Heart right ventricle (tissue), 16 donors: ENCODE measurements around the gene TBL2. TPM values are rescaled to one million over a fixed set of nuclear protein-coding genes. Genes with fewer than 3 reads are reported as not detected.
"Not testable (repeated sequence)": the region's sequence is repeated elsewhere in the genome, so short reads cannot be mapped to it uniquely, and the experiment has no call there.

Experiments
- ATAC-seq, 8 donors: fragments of 200-7000 bp; cut with Tn5 transposase; one replicate each; pipeline ENCODE4 v1.9.1; 2020; ENCODE audit warnings: mild to moderate bottlenecking in 8 of 8, moderate library complexity in 8 of 8, moderate number of reproducible peaks in 1 of 8
- DNase-seq, 2 donors: peaks; one replicate each; pipeline ENCODE4 v3.0.0-alpha.2; 2020
- H3K27ac ChIP-seq, 10 donors: fragments of 200-600 bp; sonication (generic) in 2 of 10; one replicate each; pipeline versions ENCODE4 v1.5.0 to v1.8.0; 2020 to 2022; ENCODE audit warnings: mild to moderate bottlenecking in 3 of 10
- H3K27me3 ChIP-seq, 7 donors: fragments of 200-600 bp; one replicate each; pipeline ENCODE4 v1.8.0; 2021 to 2022; ENCODE audit warnings: mild to moderate bottlenecking in 2 of 7
- H3K36me3 ChIP-seq, 9 donors: fragments of 200-600 bp; sonication (generic) in 1 of 9; one replicate each; pipeline versions ENCODE4 v1.5.0 to v1.8.0; 2020 to 2022; ENCODE audit warnings: mild to moderate bottlenecking in 2 of 9
- H3K4me1 ChIP-seq, 9 donors: fragments of 200-600 bp; sonication (generic) in 1 of 9; one replicate each; pipeline versions ENCODE4 v1.5.0 to v1.8.0; 2020 to 2022; ENCODE audit warnings: mild to moderate bottlenecking in 4 of 9
- H3K4me3 ChIP-seq, 10 donors: fragments of 200-600 bp; sonication (generic) in 2 of 10; one replicate each; pipeline versions ENCODE4 v1.5.0 to v1.8.0; 2020 to 2022; ENCODE audit warnings: mild to moderate bottlenecking in 7 of 10, moderate library complexity in 2 of 10
- H3K9me3 ChIP-seq, 11 donors: fragments of 200-600 bp in 10 of 11; sonication (generic) in 2 of 11; one replicate each; pipeline versions ENCODE4 v1.5.0 to v1.8.0; 2013 to 2022; ENCODE audit warnings: mild to moderate bottlenecking in 2 of 11, control low read depth in 1 of 11, moderate library complexity in 1 of 11
- CTCF ChIP-seq, 9 donors: fragments of 200-600 bp; sonication (generic) in 2 of 9; IDR thresholded peaks; one replicate each; pipeline versions ENCODE4 v1.5.0 to v1.8.0; 2021 to 2022; ENCODE audit warnings: antibody characterized with exemption in 9 of 9, mild to moderate bottlenecking in 5 of 9, moderate library complexity in 1 of 9
- WGBS, 2 donors: extraction: QIAGEN DNeasy Blood & Tissue Kit; methylation state at CpG; one replicate each; pipeline ENCODE4 v1.1.7; 2013; ENCODE audit warnings: inconsistent platforms in 1 of 2; 5-methylcytosine and 5-hydroxymethylcytosine counted together
- intact Hi-C, 10 donors: fragments of 100-400 bp; cut with DNase I; formaldehyde crosslinking; loops; one replicate each; pipeline versions ENCODE4 v1.11.1 to v1.14.2; 2022
- polyA plus RNA-seq, 2 donors: library from polyadenylated mRNA; stranded (reverse); fragments of 200-250 nt; gene quantifications; one replicate each; pipeline ENCODE4 v1.2.3, GENCODE V29; 2013
- total RNA-seq, 10 donors: library from RNA; stranded (reverse); fragmentation: NEBNext Ultra II Directional in 3 of 10; extraction: Animal tissue kit (Norgen Biotek cat#: 25700) in 3 of 10; gene quantifications; one replicate each; pipeline versions ENCODE4 v1.2.1 to v1.2.4, GENCODE V29; 2021 to 2023
- donor health status: Arrhythmogenic right ventricular cardiomyopathy.
- donor health status: ischemic (EF 13 %, LVEDD 7.1; RV severe dilation, severe dysfunction).
- donor health status: healthy with polysubstance abuse.
- donor health status: DM: no; HTN: yes; CAD: no.
- donor health status: DM: no; HTN: no; CAD: no.
- donor health status: ischemic (EF 25% LVEDD 6.9; RV normal size, moderate dysfunction).
- donor health status: ischemic (EF 25% LVEDD 5.7; RV mildly dilated, moderate dysfunction).
- donor health status: healthy.
- donor health status: DM: yes; HTN: yes; CAD: no.
- donor health status: Ischemic cardiomyopathy.
- donor health status: ischemic (EF 35%, LVEDD 5.7; RV mildly dilated, moderate dysfunction).
- donor health status: nonischemic (EF 11% LVEDD 7.7; RV severe dilation, severe dysfunction).
- donor health status: DM: yes; HTN: yes; CAD: no.
- donor health status: PGD.
- donor health status: ischemic (EF 29% LVEDD 5.4; RV normal size, mild dysfunction).
- donor health status: nonischemic (EF 23%, LVEDD 6.1; RV moderate dilation, normal function).

Gene TBL2
- total and polyA plus RNA-seq, 12 donors = 6.9 to 22.1 (median 10.4) TPM

- intact Hi-C loops = no loop called here
- H3K27me3 ChIP-seq = no peaks in the 10 kb centered on the region
- ATAC-seq (no peak), DNase-seq (no peak)
- no peak for TF ChIP-seq CTCF (IDR thresholded peaks at IDR 0.05)
- no peaks in the 10 kb centered on the region for H3K9me3 ChIP-seq
- H3K36me3 ChIP-seq = no peaks in the 10 kb centered on the region
- H3K4me3 ChIP-seq = no peak overlapping the region
- WGBS, 2 donors = 90 to 93% methylated on average over 6 of the region's 6 CpGs
- H3K27ac ChIP-seq = peak overlapping the region in 1 of 10 donors; percentile 76
- peaks cover 0 to 46% (median 5%) of the 10 kb centered on the region in 9 donors for H3K4me1 ChIP-seq
Measured at GRCh38 chr7:73582664-73583202, 4.4 kb upstream of the TBL2 start.

- not testable (repeated sequence) for DNase-seq
Measured at GRCh38 chr7:73581006-73581405, 2.6 kb upstream of the TBL2 start.

GRCh38 chr7:73577627-73578341 is 595 bp downstream of the TBL2 start:
- peak overlapping the region; percentile 58 to 95 (median 87) for H3K27ac ChIP-seq
- H3K9me3 ChIP-seq = no peaks in the 10 kb centered on the region
- DNase-seq = no peak
- ATAC-seq = peak in 4 of 8 donors; percentile 0 to 23 (median 2)
- H3K27me3 ChIP-seq = no peaks in the 10 kb centered on the region
- peaks cover 6 to 48% (median 21%) of the 10 kb centered on the region in 9 donors for H3K4me1 ChIP-seq
- H3K4me3 ChIP-seq = peak overlapping the region; percentile 66 to 99 (median 88)
- intact Hi-C loops = loop anchor here in 2 of 10 donors (2.0 to 10.0 kb wide), 3 partner anchors 21 to 107 kb away; partner anchors contain the start of genes BAZ1B (in 2 of the 2), BCL7B (in 1 of the 2), BUD23 (in 1 of the 2) and DNAJC30 (in 1 of the 2)
- H3K36me3 ChIP-seq = peaks cover 0 to 40% (median 17%) of the 10 kb centered on the region in 9 donors
- WGBS, 2 donors = 13 to 18% methylated on average over 32 of the region's 32 CpGs
- no peak for TF ChIP-seq CTCF (IDR thresholded peaks at IDR 0.05)

More at GRCh38 chr7:73581006-73581405, 2.6 kb upstream of the TBL2 start:
- H3K9me3 ChIP-seq, H3K4me3 ChIP-seq, ATAC-seq, H3K36me3 ChIP-seq, intact Hi-C loops, H3K27me3 ChIP-seq: not testable (repeated sequence)
- 89 to 92% methylated on average over 8 to 9 of the region's 9 CpGs for WGBS, 2 donors
- H3K27ac ChIP-seq = peak overlapping the region in 1 of 10 donors; percentile 76
- peaks cover 6 to 52% (median 20%) of the 10 kb centered on the region in 9 donors for H3K4me1 ChIP-seq

- DNase-seq = no peak
- WGBS, 2 donors = 97% methylated on average over 11 of the region's 11 CpGs
- intact Hi-C loops = loop anchor here in 1 of 10 donors (10.0 kb wide), 1 partner anchor 111 kb away; the partner anchor contains the start of genes BUD23 and DNAJC30
- Histone ChIP-seq H3K4me1 (peaks cover 3 to 23% (median 13%) of the 10 kb centered on the region in 9 donors), H3K36me3 (peaks cover 7 to 80% (median 44%) of the 10 kb centered on the region in 9 donors), H3K9me3 (no peaks in the 10 kb centered on the region), H3K27me3 (no peaks in the 10 kb centered on the region), H3K4me3 (no peak overlapping the region), H3K27ac (no peak overlapping the region)
- ATAC-seq = no peak
- TF ChIP-seq CTCF (IDR thresholded peaks at IDR 0.05) = no peak
Measured at GRCh38 chr7:73573791-73574190, 4.6 kb downstream of the TBL2 start.
